Fibroblast of skin of left biceps (primary cell): ENCODE data around the gene B3GALT5.

Experiments used
- DNase-seq, 2 experiments: peaks; one replicate each; pipeline ENCODE4 v3.0.0-alpha.2; 2013; ENCODE audit warnings: low read depth in 2 of 2

Gene B3GALT5

GRCh38 chr21:39604951-39605350, 7.8 kb upstream of the B3GALT5 start:
- DNase-seq: no peak

- DNase-seq: no peak
These were observed 2.0 kb upstream of the B3GALT5 start for GRCh38 chr21:39610703-39611102.

GRCh38 chr21:39611551-39612190, 1.1 kb upstream of the B3GALT5 start:
- DNase-seq: no peak

- no peak for DNase-seq
These were observed 548 bp downstream of the B3GALT5 start for GRCh38 chr21:39613041-39613934.

- DNase-seq: no peak
These were observed 3.6 kb downstream of the B3GALT5 start for GRCh38 chr21:39616211-39616772.

GRCh38 chr21:39620856-39621255, 8.1 kb downstream of the B3GALT5 start:
- no peak for DNase-seq

GRCh38 chr21:39625211-39625895, 12.6 kb downstream of the B3GALT5 start:
- no peak for DNase-seq

GRCh38 chr21:39628385-39628784, 15.6 kb downstream of the B3GALT5 start:
- DNase-seq: no peak

GRCh38 chr21:39630191-39630591, 17.5 kb downstream of the B3GALT5 start:
- no peak for DNase-seq

- DNase-seq: no peak
These were observed 18.1 kb downstream of the B3GALT5 start for GRCh38 chr21:39630827-39631226.

- no peak for DNase-seq
These were observed 19.3 kb downstream of the B3GALT5 start for GRCh38 chr21:39631842-39632562.

GRCh38 chr21:39632796-39633442, 20.2 kb downstream of the B3GALT5 start:
- DNase-seq: no peak

- DNase-seq: peak; percentile 86
These were observed 21.0 kb downstream of the B3GALT5 start for GRCh38 chr21:39633770-39634181.

- DNase-seq: no peak
These were observed 21.8 kb downstream of the B3GALT5 start for GRCh38 chr21:39634507-39634906.

- DNase-seq: no peak
These were observed 24.6 kb downstream of the B3GALT5 start for GRCh38 chr21:39637197-39637970.

GRCh38 chr21:39637971-39638240, 25.2 kb downstream of the B3GALT5 start:
- no peak for DNase-seq

GRCh38 chr21:39638281-39638680, 25.5 kb downstream of the B3GALT5 start:
- DNase-seq: no peak

GRCh38 chr21:39640754-39641153, 28.0 kb downstream of the B3GALT5 start:
- no peak for DNase-seq

- no peak for DNase-seq
These were observed 29.2 kb downstream of the B3GALT5 start for GRCh38 chr21:39641827-39642450.

GRCh38 chr21:39644062-39644560, 31.4 kb downstream of the B3GALT5 start:
- DNase-seq: no peak
